Peyer's patch (tissue), 4 donors: ENCODE results near the gene AQP10.

ENCODE experiments used
- CTCF ChIP-seq, 6 experiments: fragments of 450-650 bp in 4 of 6; fragments of 200-600 bp in 2 of 6; sonication (generic) in 1 of 6; IDR thresholded peaks; one replicate each; pipeline ENCODE4 v1.5.1; 2017 to 2019; ENCODE audit warnings: antibody characterized with exemption in 6 of 6, mild to moderate bottlenecking in 3 of 6, moderate library complexity in 1 of 6
- POLR2A ChIP-seq, 2 donors: fragments of 450-650 bp; IDR thresholded peaks; one replicate each; pipeline ENCODE4 v1.5.1; 2017; ENCODE audit warnings: antibody characterized with exemption in 2 of 2, mild to moderate bottlenecking in 2 of 2, moderate library complexity in 2 of 2

- TF ChIP-seq POLR2A (IDR thresholded peaks at IDR 0.05) (no peak), CTCF (IDR thresholded peaks at IDR 0.05) (no peak)
These were observed 7.6 kb downstream of the AQP10 start for GRCh38 chr1:154328318-154329151.
